ENCODE measurements around the gene ZFAND2A. TPM values are rescaled to one million over a fixed set of nuclear protein-coding genes. Genes with fewer than 3 reads are reported as not detected.

ZFAND2A gene
- total RNA-seq, 1 donor from 2014 or later = 21.2 TPM

GRCh38 chr7:1189986-1190772 is 30.2 kb upstream of the ZFAND2A start:
- no peak for DNase-seq (ENCODE audit: low spot score)
- intact Hi-C loops (cut with micrococcal nuclease) = loop anchor here (5.0 kb wide), 1 partner anchor 242 kb away; no protein-coding TSS in a partner anchor
- no peak overlapping the region for H3K4me3 Mint-ChIP-seq
- peaks cover 15% of the 10 kb centered on the region for H3K36me3 Mint-ChIP-seq (ENCODE audit: low read depth)
- H3K9me3 Mint-ChIP-seq = peaks cover 19% of the 10 kb centered on the region
- H3K27me3 Mint-ChIP-seq (ENCODE audit: insufficient read depth) = peaks cover 7% of the 10 kb centered on the region
- peaks cover 31% of the 10 kb centered on the region for H3K4me1 Mint-ChIP-seq (ENCODE audit: low read depth)
- peak overlapping the region; percentile 14 for H3K27ac Mint-ChIP-seq

- peak overlapping the region; percentile 29 for H3K27ac Mint-ChIP-seq
- no peak overlapping the region for H3K4me3 Mint-ChIP-seq
- peaks cover 19% of the 10 kb centered on the region for H3K9me3 Mint-ChIP-seq
- DNase-seq (ENCODE audit: low spot score) = no peak
- H3K36me3 Mint-ChIP-seq (ENCODE audit: low read depth) = peaks cover 15% of the 10 kb centered on the region
- peaks cover 31% of the 10 kb centered on the region for H3K4me1 Mint-ChIP-seq (ENCODE audit: low read depth)
- peaks cover 7% of the 10 kb centered on the region for H3K27me3 Mint-ChIP-seq (ENCODE audit: insufficient read depth)
- intact Hi-C loops (cut with micrococcal nuclease) = no loop called here
Measured at GRCh38 chr7:1188720-1189294, 28.8 kb upstream of the ZFAND2A start.

- Mint-ChIP-seq H3K27me3 (ENCODE audit: insufficient read depth) (peaks cover 7% of the 10 kb centered on the region), H3K27ac (no peak overlapping the region)
Measured at GRCh38 chr7:1187127-1187526, 27.1 kb upstream of the ZFAND2A start.

GRCh38 chr7:1181640-1182039 is 21.6 kb upstream of the ZFAND2A start:
- H3K9me3 Mint-ChIP-seq = no peaks in the 10 kb centered on the region
- no peak for DNase-seq (ENCODE audit: low spot score)
- no peak overlapping the region for H3K4me3 Mint-ChIP-seq
- intact Hi-C loops (cut with micrococcal nuclease) = no loop called here
- H3K4me1 Mint-ChIP-seq (ENCODE audit: low read depth) = peaks cover 11% of the 10 kb centered on the region
- H3K27ac Mint-ChIP-seq = no peak overlapping the region
- peaks cover 14% of the 10 kb centered on the region for H3K27me3 Mint-ChIP-seq (ENCODE audit: insufficient read depth)
- H3K36me3 Mint-ChIP-seq (ENCODE audit: low read depth) = no peaks in the 10 kb centered on the region

More at GRCh38 chr7:1187127-1187526, 27.1 kb upstream of the ZFAND2A start:
- Mint-ChIP-seq H3K4me3 (no peak overlapping the region), H3K36me3 (ENCODE audit: low read depth) (peaks cover 12% of the 10 kb centered on the region), H3K4me1 (ENCODE audit: low read depth) (peaks cover 28% of the 10 kb centered on the region), H3K9me3 (peaks cover 16% of the 10 kb centered on the region)
- intact Hi-C loops (cut with micrococcal nuclease) = no loop called here
- DNase-seq (ENCODE audit: low spot score) = no peak

- Mint-ChIP-seq H3K4me1 (ENCODE audit: low read depth) (peaks cover 17% of the 10 kb centered on the region), H3K4me3 (no peak overlapping the region), H3K36me3 (ENCODE audit: low read depth) (no peaks in the 10 kb centered on the region), H3K27me3 (ENCODE audit: insufficient read depth) (peaks cover 14% of the 10 kb centered on the region), H3K9me3 (no peaks in the 10 kb centered on the region), H3K27ac (no peak overlapping the region)
- DNase-seq (ENCODE audit: low spot score) = no peak
- intact Hi-C loops (cut with micrococcal nuclease) = no loop called here
Measured at GRCh38 chr7:1181031-1181430, 21.0 kb upstream of the ZFAND2A start.

- H3K4me3 Mint-ChIP-seq = peak overlapping the region; percentile 40
- peaks cover 11% of the 10 kb centered on the region for H3K27me3 Mint-ChIP-seq (ENCODE audit: insufficient read depth)
- no peaks in the 10 kb centered on the region for H3K36me3 Mint-ChIP-seq (ENCODE audit: low read depth)
- H3K9me3 Mint-ChIP-seq = no peaks in the 10 kb centered on the region
- intact Hi-C loops (cut with micrococcal nuclease) = loop anchor here (1.0 to 2.0 kb wide), 2 partner anchors 90 to 184 kb away; no protein-coding TSS in a partner anchor
- H3K4me1 Mint-ChIP-seq (ENCODE audit: low read depth) = peaks cover 12% of the 10 kb centered on the region
- DNase-seq (ENCODE audit: low spot score) = peak; percentile 72
- H3K27ac Mint-ChIP-seq = peak overlapping the region; percentile 9
Measured at GRCh38 chr7:1176891-1177373, 16.9 kb upstream of the ZFAND2A start.

GRCh38 chr7:1175967-1176851 is 16.2 kb upstream of the ZFAND2A start:
- Mint-ChIP-seq H3K27me3 (ENCODE audit: insufficient read depth) (peaks cover 11% of the 10 kb centered on the region), H3K9me3 (no peaks in the 10 kb centered on the region), H3K27ac (peak overlapping the region; percentile 9), H3K36me3 (ENCODE audit: low read depth) (no peaks in the 10 kb centered on the region), H3K4me1 (ENCODE audit: low read depth) (peaks cover 12% of the 10 kb centered on the region), H3K4me3 (peak overlapping the region; percentile 19)
- intact Hi-C loops (cut with micrococcal nuclease) = loop anchor here (1.0 to 2.0 kb wide), 2 partner anchors 89 to 183 kb away; no protein-coding TSS in a partner anchor
- peak; percentile 74 for DNase-seq (ENCODE audit: low spot score)

GRCh38 chr7:1175597-1175966 is 15.6 kb upstream of the ZFAND2A start:
- Mint-ChIP-seq H3K4me3 (no peak overlapping the region), H3K9me3 (no peaks in the 10 kb centered on the region), H3K27ac (no peak overlapping the region), H3K36me3 (ENCODE audit: low read depth) (no peaks in the 10 kb centered on the region), H3K27me3 (ENCODE audit: insufficient read depth) (peaks cover 11% of the 10 kb centered on the region), H3K4me1 (ENCODE audit: low read depth) (peaks cover 12% of the 10 kb centered on the region)
- intact Hi-C loops (cut with micrococcal nuclease) = no loop called here
- no peak for DNase-seq (ENCODE audit: low spot score)

GRCh38 chr7:1174881-1175596 is 15.0 kb upstream of the ZFAND2A start:
- H3K27me3 Mint-ChIP-seq (ENCODE audit: insufficient read depth) = peaks cover 8% of the 10 kb centered on the region
- peaks cover 14% of the 10 kb centered on the region for H3K4me1 Mint-ChIP-seq (ENCODE audit: low read depth)
- no peaks in the 10 kb centered on the region for H3K9me3 Mint-ChIP-seq
- H3K4me3 Mint-ChIP-seq = no peak overlapping the region
- H3K36me3 Mint-ChIP-seq (ENCODE audit: low read depth) = no peaks in the 10 kb centered on the region
- intact Hi-C loops (cut with micrococcal nuclease) = loop anchor here (5.0 kb wide), 2 partner anchors 38 to 1028 kb away; a partner anchor contains a TSS
- DNase-seq (ENCODE audit: low spot score) = no peak
- H3K27ac Mint-ChIP-seq = no peak overlapping the region

GRCh38 chr7:1174002-1174401 is 14.0 kb upstream of the ZFAND2A start:
- intact Hi-C loops (cut with micrococcal nuclease) = loop anchor here (5.0 kb wide), 2 partner anchors 37 to 1027 kb away; a partner anchor contains a TSS
- peaks cover 8% of the 10 kb centered on the region for H3K27me3 Mint-ChIP-seq (ENCODE audit: insufficient read depth)
- H3K9me3 Mint-ChIP-seq = no peaks in the 10 kb centered on the region
- no peak overlapping the region for H3K27ac Mint-ChIP-seq
- no peak overlapping the region for H3K4me3 Mint-ChIP-seq
- no peak for DNase-seq (ENCODE audit: low spot score)
- H3K4me1 Mint-ChIP-seq (ENCODE audit: low read depth) = peaks cover 25% of the 10 kb centered on the region
- H3K36me3 Mint-ChIP-seq (ENCODE audit: low read depth) = no peaks in the 10 kb centered on the region

- DNase-seq (ENCODE audit: low spot score) = no peak
- intact Hi-C loops (cut with micrococcal nuclease) = loop anchor here (5.0 kb wide), 2 partner anchors 36 to 1026 kb away; a partner anchor contains a TSS
- Mint-ChIP-seq H3K9me3 (no peaks in the 10 kb centered on the region), H3K4me3 (no peak overlapping the region), H3K36me3 (ENCODE audit: low read depth) (no peaks in the 10 kb centered on the region), H3K27me3 (ENCODE audit: insufficient read depth) (peaks cover 2% of the 10 kb centered on the region), H3K4me1 (ENCODE audit: low read depth) (peaks cover 28% of the 10 kb centered on the region), H3K27ac (no peak overlapping the region)
Measured at GRCh38 chr7:1172666-1173523, 12.9 kb upstream of the ZFAND2A start.

All from activated T-helper 1 cell treated with anti-CD3 and anti-CD28 coated beads, Interleukin-12 subunit alpha, Interleukin-12 subunit beta, Interleukin-2, Interleukin-4 antibody, amounts not matched to agents 30 ng/mL and 10 ng/mL and 1 ng/mL, durations not matched to agents 14 hours and 24 hours and 36 hours (primary cell).